Measurements from ENCODE around the gene DNAJC13. TPM values are rescaled to one million over a fixed set of nuclear protein-coding genes. Genes with fewer than 3 reads are reported as not detected.

The DNAJC13 gene
- total RNA-seq, 4 donors from 2014 or later = 44.9 to 68.1 (median 65.5) TPM

GRCh38 chr3:132568422-132568821 lies 151.1 kb downstream of the DNAJC13 start:
- no peaks in the 10 kb centered on the region for H3K27me3 ChIP-seq
- no peak for TF ChIP-seq POLR2A (IDR thresholded peaks at IDR 0.05)
- no peak for TF ChIP-seq EP300 (IDR thresholded peaks at IDR 0.05; ENCODE audit: low read depth)
- TF ChIP-seq CTCF (IDR thresholded peaks at IDR 0.05) = no peak
- TF ChIP-seq POLR2AphosphoS5 (IDR thresholded peaks at IDR 0.05) = no peak
- no peaks in the 10 kb centered on the region for H3K4me1 ChIP-seq
- no peaks in the 10 kb centered on the region for H3K9me3 ChIP-seq
- intact Hi-C loops (cut with DNase I; ENCODE audit: low total_unique reads) (no loop called here), in situ Hi-C loops (cut with MboI; ENCODE audit: low pct_ligation_motif_present in 1 of 4, low pct_unique_long_range_greater_than_20kb in 1 of 4, low sequenced_read_pairs in 3 of 4) (no loop called here)
- H3K4me3 ChIP-seq = no peak overlapping the region
- H3K27ac ChIP-seq = no peak overlapping the region
- H3K36me3 ChIP-seq = no peaks in the 10 kb centered on the region
- DNase-seq = no peak
- 70 to 88% methylated on average over 2 of the region's 2 CpGs for WGBS, 2 donors (ENCODE audit: low coverage in 1 of 2)

- H3K4me3 ChIP-seq = no peak overlapping the region
- in situ Hi-C loops (cut with MboI; ENCODE audit: low pct_ligation_motif_present in 1 of 4, low pct_unique_long_range_greater_than_20kb in 1 of 4, low sequenced_read_pairs in 3 of 4) = no loop called here
- peak overlapping the region in 1 of 4 donors; percentile 9 for H3K27ac ChIP-seq
- no peaks in the 10 kb centered on the region for H3K36me3 ChIP-seq
- H3K27me3 ChIP-seq = no peaks in the 10 kb centered on the region
- no peak for DNase-seq
- no peaks in the 10 kb centered on the region for H3K9me3 ChIP-seq
- H3K4me1 ChIP-seq = no peaks in the 10 kb centered on the region
- WGBS, 2 donors (ENCODE audit: low coverage in 1 of 2) = 10 to 31% methylated on average over 2 of the region's 2 CpGs
- no peak for TF ChIP-seq EP300 (IDR thresholded peaks at IDR 0.05; ENCODE audit: low read depth)
- TF ChIP-seq POLR2A (IDR thresholded peaks at IDR 0.05) = no peak
- TF ChIP-seq CTCF (IDR thresholded peaks at IDR 0.05) = no peak
- TF ChIP-seq POLR2AphosphoS5 (IDR thresholded peaks at IDR 0.05) = no peak
- intact Hi-C loops (cut with DNase I; ENCODE audit: low total_unique reads) = no loop called here
These were observed 151.9 kb downstream of the DNAJC13 start for GRCh38 chr3:132569153-132569552.

DNA sequence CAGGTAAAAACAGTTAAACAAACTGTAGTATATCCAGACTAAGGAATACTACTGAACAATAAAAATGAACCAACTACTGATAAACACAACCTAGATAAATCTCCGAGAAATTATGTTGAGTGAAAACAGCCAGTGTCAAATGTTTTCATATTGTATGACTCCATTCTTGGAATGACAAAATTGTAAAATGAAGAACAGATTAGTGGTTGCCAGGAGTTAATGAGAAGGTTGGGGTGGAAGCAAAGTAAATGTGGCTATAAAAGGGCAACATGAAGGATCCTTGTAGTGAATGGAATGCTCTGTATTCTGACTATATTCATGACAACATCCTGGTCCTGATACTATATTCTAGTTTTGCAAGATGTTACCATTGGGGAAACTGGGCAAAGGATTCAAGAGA lies 152.3 kb downstream of the DNAJC13 start:
- Histone ChIP-seq H3K9me3 (no peaks in the 10 kb centered on the region), H3K36me3 (no peaks in the 10 kb centered on the region), H3K27ac (peak overlapping the region in 1 of 4 donors; percentile 9), H3K4me3 (no peak overlapping the region), H3K27me3 (no peaks in the 10 kb centered on the region), H3K4me1 (no peaks in the 10 kb centered on the region)
- TF ChIP-seq POLR2AphosphoS5 (IDR thresholded peaks at IDR 0.05) (no peak), EP300 (IDR thresholded peaks at IDR 0.05; ENCODE audit: low read depth) (no peak), POLR2A (IDR thresholded peaks at IDR 0.05) (no peak), CTCF (IDR thresholded peaks at IDR 0.05) (no peak)
- intact Hi-C loops (cut with DNase I; ENCODE audit: low total_unique reads) (no loop called here), in situ Hi-C loops (cut with MboI; ENCODE audit: low pct_ligation_motif_present in 1 of 4, low pct_unique_long_range_greater_than_20kb in 1 of 4, low sequenced_read_pairs in 3 of 4) (no loop called here)
- DNase-seq = no peak
- 53 to 67% methylated on average over 1 of the region's 1 CpG for WGBS, 2 donors (ENCODE audit: low coverage in 1 of 2)

DNA sequence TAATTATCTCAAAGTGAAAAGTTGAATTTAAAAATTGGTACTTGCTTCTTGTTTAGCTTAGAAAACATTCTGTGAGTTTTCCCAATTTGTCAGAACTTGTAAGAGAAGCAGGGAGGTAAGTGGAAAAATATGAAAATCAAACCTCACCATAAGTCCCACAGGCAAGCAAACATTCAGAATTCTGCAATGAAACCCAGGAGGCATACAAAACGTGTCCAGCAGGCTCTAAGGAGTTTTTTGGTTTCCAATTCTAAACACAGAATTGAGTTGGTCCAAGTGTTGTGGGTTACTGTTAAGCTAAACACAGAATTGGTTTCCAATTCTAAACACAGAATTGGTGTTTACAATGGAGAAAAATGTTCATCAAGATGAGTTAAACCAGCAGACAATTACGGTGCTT lies 152.7 kb downstream of the DNAJC13 start:
- Histone ChIP-seq H3K4me1 (no peaks in the 10 kb centered on the region), H3K9me3 (no peaks in the 10 kb centered on the region), H3K27me3 (no peaks in the 10 kb centered on the region), H3K4me3 (no peak overlapping the region), H3K27ac (no peak overlapping the region), H3K36me3 (no peaks in the 10 kb centered on the region)
- no peak for DNase-seq
- TF ChIP-seq POLR2A (IDR thresholded peaks at IDR 0.05) = no peak
- no peak for TF ChIP-seq CTCF (IDR thresholded peaks at IDR 0.05)
- TF ChIP-seq POLR2AphosphoS5 (IDR thresholded peaks at IDR 0.05) = no peak
- no peak for TF ChIP-seq EP300 (IDR thresholded peaks at IDR 0.05; ENCODE audit: low read depth)
- WGBS, 2 donors (ENCODE audit: low coverage in 1 of 2) = 74 to 80% methylated on average over 2 of the region's 2 CpGs
- in situ Hi-C loops (cut with MboI; ENCODE audit: low pct_ligation_motif_present in 1 of 4, low pct_unique_long_range_greater_than_20kb in 1 of 4, low sequenced_read_pairs in 3 of 4) (no loop called here), intact Hi-C loops (cut with DNase I; ENCODE audit: low total_unique reads) (no loop called here)

Measured in transverse colon (tissue), 4 donors.